ENCODE measurements around the gene SFXN3.

DNA sequence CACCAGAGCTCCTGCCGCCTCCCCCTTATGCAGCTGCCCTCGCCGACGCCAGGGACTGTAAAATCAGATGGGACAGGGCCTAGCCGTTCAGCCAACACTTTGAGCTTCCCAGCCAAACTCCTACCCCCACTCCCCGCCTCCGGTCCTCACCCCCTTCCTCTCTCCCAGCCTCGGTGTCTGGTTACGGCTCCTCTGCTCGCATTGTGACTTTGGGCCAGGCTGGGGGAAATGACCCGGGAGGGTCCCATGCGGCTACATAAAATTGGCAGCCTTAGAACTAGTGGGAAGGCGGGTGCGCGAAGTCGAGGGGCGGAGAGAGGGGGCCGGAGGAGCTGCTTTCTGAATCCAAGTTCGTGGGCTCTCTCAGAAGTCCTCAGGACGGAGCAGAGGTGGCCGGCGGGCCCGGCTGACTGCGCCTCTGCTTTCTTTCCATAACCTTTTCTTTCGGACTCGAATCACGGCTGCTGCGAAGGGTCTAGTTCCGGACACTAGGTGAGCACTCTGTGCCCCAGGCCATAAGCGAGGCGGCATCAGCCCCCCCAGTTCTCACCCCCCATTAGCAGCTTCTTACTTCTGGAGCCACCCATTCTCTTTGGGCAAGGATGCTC, 30.7 kb downstream of the SFXN3 start, which contains the start of gene KAZALD1:
- TF ChIP-seq NFE2L1 (CRISPR knock-in tag; IDR thresholded peaks at IDR 0.05; ENCODE audit: borderline replicate concordance) (no peak), ZNF839 (CRISPR knock-in tag; IDR thresholded peaks at IDR 0.05; ENCODE audit: borderline replicate concordance) (no peak), EZH2 (conservative IDR thresholded peaks at IDR 0.05; ENCODE audit: low read depth, low read length) (no peak), CEBPB (IDR thresholded peaks at IDR 0.05; ENCODE audit: borderline replicate concordance, low read depth, low read length) (no peak), ZNF768 (CRISPR knock-in tag; IDR thresholded peaks at IDR 0.05) (no peak), ZBTB46 (CRISPR knock-in tag; IDR thresholded peaks at IDR 0.05; ENCODE audit: borderline replicate concordance) (no peak), ZNF331 (CRISPR knock-in tag; IDR thresholded peaks at IDR 0.05) (no peak)
- TF ChIP-seq, protein P1, sequence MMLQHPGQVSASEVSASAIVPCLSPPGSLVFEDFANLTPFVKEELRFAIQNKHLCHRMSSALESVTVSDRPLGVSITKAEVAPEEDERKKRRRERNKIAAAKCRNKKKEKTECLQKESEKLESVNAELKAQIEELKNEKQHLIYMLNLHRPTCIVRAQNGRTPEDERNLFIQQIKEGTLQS (CRISPR knock-in tag; IDR thresholded peaks at IDR 0.05), result no peak
